Vagina (tissue), 2 donors: ENCODE results near the gene CTNNA3. TPM values are rescaled to one million over a fixed set of nuclear protein-coding genes. Genes with fewer than 3 reads are reported as not detected.

ENCODE experiments used
- DNase-seq, 2 donors: peaks; one replicate each; pipeline ENCODE4 v3.0.0-alpha.2; 2017; ENCODE audit errors: extremely low spot score in 2 of 2
- H3K27ac ChIP-seq: fragments of 200-600 bp; sonication (generic); one replicate; pipeline ENCODE4 v1.5.1; 2019
- H3K27me3 ChIP-seq: fragments of 200-600 bp; sonication (generic); one replicate; pipeline ENCODE4 v1.5.1; 2019
- H3K36me3 ChIP-seq, 2 donors: fragments of 200-600 bp; sonication (generic); one replicate each; pipeline ENCODE4 v1.5.1; 2017 to 2019
- H3K4me1 ChIP-seq: fragments of 200-600 bp; sonication (generic); one replicate; pipeline ENCODE4 v1.5.1; 2019
- H3K4me3 ChIP-seq, 2 donors: fragments of 200-600 bp; sonication (generic); 1 replicate in 1 of 2; 2 replicates in 1 of 2; pipeline ENCODE4 v1.5.1; 2016 to 2019
- H3K9me3 ChIP-seq: fragments of 200-600 bp; sonication (generic); one replicate; pipeline ENCODE4 v1.5.1; 2019
- POLR2A ChIP-seq, 2 donors: fragments of 450-650 bp; IDR thresholded peaks; one replicate each; pipeline ENCODE4 v1.6.1; 2017; ENCODE audit warnings: antibody characterized with exemption in 2 of 2, mild to moderate bottlenecking in 2 of 2, moderate library complexity in 2 of 2
- POLR2AphosphoS5 ChIP-seq, 2 donors: sonication (generic); formaldehyde crosslinking; IDR thresholded peaks; one replicate each; pipeline ENCODE4 v1.9.0; 2017; ENCODE audit warnings: antibody characterized with exemption in 2 of 2, mild to moderate bottlenecking in 2 of 2, low read depth in 1 of 2; ENCODE audit not compliant: insufficient read depth in 1 of 2
- intact Hi-C: fragments of 100-400 bp; cut with DNase I; formaldehyde crosslinking; loops from one replicate; pipeline ENCODE4 v1.15.1; 2023
- total RNA-seq: library from RNA; depleted of rRNA; stranded (reverse); fragments of >200 nt; gene quantifications from one replicate; pipeline ENCODE4 v1.2.3, GENCODE V29; 2016
- TF ChIP-seq, protein P1 (sequence below), 3 experiments: fragments of 450-650 bp in 2 of 3; fragments of 200-600 bp in 1 of 3; sonication (generic) in 1 of 3; IDR thresholded peaks; one replicate each; pipeline ENCODE4 v1.5.1; 2017 to 2019; ENCODE audit warnings: antibody characterized with exemption in 3 of 3, mild to moderate bottlenecking in 2 of 3, moderate library complexity in 2 of 3

CTNNA3 gene
- total RNA-seq, 1 donor from 2014 or later, result 0.98 TPM

- DNase-seq, result no peak
- intact Hi-C loops, result no loop called here
- no peaks in the 10 kb centered on the region for H3K9me3 ChIP-seq
Measured at GRCh38 chr10:65943451-65943850, 1752.5 kb downstream of the CTNNA3 start.

DNA sequence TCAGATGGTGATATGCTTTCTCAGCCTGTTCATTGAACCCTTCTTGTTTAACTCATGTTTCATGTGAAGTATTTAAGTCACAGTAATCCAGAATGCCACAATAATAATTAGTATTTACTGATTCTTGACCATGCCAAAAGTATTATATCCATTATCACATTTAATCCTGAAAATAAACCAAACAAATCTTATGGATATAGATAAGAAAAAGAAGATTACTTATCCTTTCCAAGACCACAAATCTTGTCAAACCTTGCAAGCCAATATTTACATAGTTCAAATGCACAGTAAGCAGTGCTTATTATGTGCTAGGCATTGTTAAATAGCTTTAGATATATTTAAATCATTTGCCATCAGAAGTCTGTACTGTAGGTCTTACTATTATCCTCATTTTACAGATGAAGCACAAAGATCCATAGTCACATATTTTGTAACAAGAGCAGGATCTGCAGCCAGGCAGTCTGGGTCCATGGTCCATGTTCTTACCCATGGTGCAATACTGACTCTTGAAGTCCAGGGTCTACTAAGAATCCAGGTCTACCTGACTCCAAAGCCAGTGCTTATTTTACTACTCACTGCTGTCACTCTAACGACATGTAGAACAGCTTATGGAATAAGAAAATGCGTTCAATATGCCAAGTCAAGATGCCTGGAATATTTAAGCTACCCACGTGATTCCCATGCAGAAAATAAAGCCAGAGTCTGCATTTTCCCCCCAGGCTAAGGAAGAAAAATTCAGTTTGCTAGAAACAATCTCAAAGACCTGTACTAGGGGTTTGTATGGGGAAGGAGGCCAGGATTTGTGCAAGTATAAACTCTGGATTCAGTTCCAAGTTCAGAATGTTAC is 1755.0 kb downstream of the CTNNA3 start:
- Histone ChIP-seq H3K36me3 (no peaks in the 10 kb centered on the region), H3K4me1 (no peaks in the 10 kb centered on the region), H3K4me3 (no peak overlapping the region), H3K9me3 (no peaks in the 10 kb centered on the region), H3K27me3 (no peaks in the 10 kb centered on the region), H3K27ac (no peak overlapping the region)
- TF ChIP-seq POLR2A (IDR thresholded peaks at IDR 0.05), result no peak
- intact Hi-C loops, result no loop called here
- DNase-seq, result no peak

More at GRCh38 chr10:65943451-65943850, 1752.5 kb downstream of the CTNNA3 start:
- TF ChIP-seq POLR2A (IDR thresholded peaks at IDR 0.05), result no peak
- TF ChIP-seq, protein P1, sequence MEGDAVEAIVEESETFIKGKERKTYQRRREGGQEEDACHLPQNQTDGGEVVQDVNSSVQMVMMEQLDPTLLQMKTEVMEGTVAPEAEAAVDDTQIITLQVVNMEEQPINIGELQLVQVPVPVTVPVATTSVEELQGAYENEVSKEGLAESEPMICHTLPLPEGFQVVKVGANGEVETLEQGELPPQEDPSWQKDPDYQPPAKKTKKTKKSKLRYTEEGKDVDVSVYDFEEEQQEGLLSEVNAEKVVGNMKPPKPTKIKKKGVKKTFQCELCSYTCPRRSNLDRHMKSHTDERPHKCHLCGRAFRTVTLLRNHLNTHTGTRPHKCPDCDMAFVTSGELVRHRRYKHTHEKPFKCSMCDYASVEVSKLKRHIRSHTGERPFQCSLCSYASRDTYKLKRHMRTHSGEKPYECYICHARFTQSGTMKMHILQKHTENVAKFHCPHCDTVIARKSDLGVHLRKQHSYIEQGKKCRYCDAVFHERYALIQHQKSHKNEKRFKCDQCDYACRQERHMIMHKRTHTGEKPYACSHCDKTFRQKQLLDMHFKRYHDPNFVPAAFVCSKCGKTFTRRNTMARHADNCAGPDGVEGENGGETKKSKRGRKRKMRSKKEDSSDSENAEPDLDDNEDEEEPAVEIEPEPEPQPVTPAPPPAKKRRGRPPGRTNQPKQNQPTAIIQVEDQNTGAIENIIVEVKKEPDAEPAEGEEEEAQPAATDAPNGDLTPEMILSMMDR (IDR thresholded peaks at IDR 0.05), result no peak
- TF ChIP-seq POLR2AphosphoS5 (IDR thresholded peaks at IDR 0.05; ENCODE audit: insufficient read depth in 1 of 2, low read depth in 1 of 2), result no peak
- H3K27me3 ChIP-seq, result no peaks in the 10 kb centered on the region
- H3K4me3 ChIP-seq, result no peak overlapping the region
- no peak overlapping the region for H3K27ac ChIP-seq
- no peaks in the 10 kb centered on the region for H3K4me1 ChIP-seq
- H3K36me3 ChIP-seq, result no peaks in the 10 kb centered on the region

GRCh38 chr10:65940105-65940504 is 1755.9 kb downstream of the CTNNA3 start:
- no peaks in the 10 kb centered on the region for H3K4me1 ChIP-seq
- H3K27me3 ChIP-seq, result no peaks in the 10 kb centered on the region
- no peak overlapping the region for H3K27ac ChIP-seq
- no peaks in the 10 kb centered on the region for H3K36me3 ChIP-seq
- no peaks in the 10 kb centered on the region for H3K9me3 ChIP-seq
- TF ChIP-seq POLR2A (IDR thresholded peaks at IDR 0.05), result no peak
- intact Hi-C loops, result no loop called here
- H3K4me3 ChIP-seq, result no peak overlapping the region
- DNase-seq, result no peak

GRCh38 chr10:65931291-65932070 is 1764.5 kb downstream of the CTNNA3 start:
- Histone ChIP-seq H3K27me3 (no peaks in the 10 kb centered on the region), H3K4me1 (no peaks in the 10 kb centered on the region), H3K4me3 (no peak overlapping the region), H3K9me3 (no peaks in the 10 kb centered on the region), H3K27ac (no peak overlapping the region), H3K36me3 (no peaks in the 10 kb centered on the region)
- DNase-seq, result no peak
- intact Hi-C loops, result no loop called here
- TF ChIP-seq, protein P1 (IDR thresholded peaks at IDR 0.05), result no peak
- no peak for TF ChIP-seq POLR2AphosphoS5 (IDR thresholded peaks at IDR 0.05; ENCODE audit: insufficient read depth in 1 of 2, low read depth in 1 of 2)
- no peak for TF ChIP-seq POLR2A (IDR thresholded peaks at IDR 0.05)

GRCh38 chr10:65911151-65911835 is 1784.7 kb downstream of the CTNNA3 start:
- no peak for DNase-seq
- Histone ChIP-seq H3K9me3 (no peaks in the 10 kb centered on the region), H3K4me1 (no peaks in the 10 kb centered on the region), H3K27me3 (no peaks in the 10 kb centered on the region), H3K27ac (no peak overlapping the region), H3K4me3 (no peak overlapping the region), H3K36me3 (no peaks in the 10 kb centered on the region)
- intact Hi-C loops, result no loop called here
- TF ChIP-seq POLR2AphosphoS5 (IDR thresholded peaks at IDR 0.05; ENCODE audit: insufficient read depth in 1 of 2, low read depth in 1 of 2) (no peak), POLR2A (IDR thresholded peaks at IDR 0.05) (no peak)
- TF ChIP-seq, protein P1 (IDR thresholded peaks at IDR 0.05), result no peak
